GM12872 (cell line): ENCODE measurements around the gene HSPA12B.
A peak's percentile ranks its signal among the peaks of the same experiment; 100 is the strongest.

Source experiments
- CTCF ChIP-seq: IDR thresholded peaks from 3 replicates; pipeline ENCODE4 v1.5.1; 2011; ENCODE audit warnings: low read depth, mild to moderate bottlenecking, low read length, moderate library complexity; ENCODE audit not compliant: insufficient read depth

HSPA12B gene

GRCh38 chr20:3712279-3712873 lies 20.1 kb upstream of the HSPA12B start, which contains the start of gene SIGLEC1:
SIGLEC1 (minus strand) TSS chr20:3712600; CDS start chr20:3707128, 5,472 bp downstream.
- no peak for TF ChIP-seq CTCF

GRCh38 chr20:3714092-3714491 lies 18.4 kb upstream of the HSPA12B start:
- TF ChIP-seq CTCF: no peak

- peak; percentile 88 for TF ChIP-seq CTCF
Measured at GRCh38 chr20:3716195-3716834, 16.2 kb upstream of the HSPA12B start.

- TF ChIP-seq CTCF: no peak
Measured at GRCh38 chr20:3719046-3719445, 13.4 kb upstream of the HSPA12B start.

GRCh38 chr20:3720068-3720467 lies 12.4 kb upstream of the HSPA12B start:
- TF ChIP-seq CTCF: no peak

GRCh38 chr20:3720626-3721025 lies 11.9 kb upstream of the HSPA12B start:
- no peak for TF ChIP-seq CTCF

GRCh38 chr20:3721912-3722311 lies 10.6 kb upstream of the HSPA12B start:
- TF ChIP-seq CTCF: no peak
